ENCODE data around the gene PHF23.

DNA sequence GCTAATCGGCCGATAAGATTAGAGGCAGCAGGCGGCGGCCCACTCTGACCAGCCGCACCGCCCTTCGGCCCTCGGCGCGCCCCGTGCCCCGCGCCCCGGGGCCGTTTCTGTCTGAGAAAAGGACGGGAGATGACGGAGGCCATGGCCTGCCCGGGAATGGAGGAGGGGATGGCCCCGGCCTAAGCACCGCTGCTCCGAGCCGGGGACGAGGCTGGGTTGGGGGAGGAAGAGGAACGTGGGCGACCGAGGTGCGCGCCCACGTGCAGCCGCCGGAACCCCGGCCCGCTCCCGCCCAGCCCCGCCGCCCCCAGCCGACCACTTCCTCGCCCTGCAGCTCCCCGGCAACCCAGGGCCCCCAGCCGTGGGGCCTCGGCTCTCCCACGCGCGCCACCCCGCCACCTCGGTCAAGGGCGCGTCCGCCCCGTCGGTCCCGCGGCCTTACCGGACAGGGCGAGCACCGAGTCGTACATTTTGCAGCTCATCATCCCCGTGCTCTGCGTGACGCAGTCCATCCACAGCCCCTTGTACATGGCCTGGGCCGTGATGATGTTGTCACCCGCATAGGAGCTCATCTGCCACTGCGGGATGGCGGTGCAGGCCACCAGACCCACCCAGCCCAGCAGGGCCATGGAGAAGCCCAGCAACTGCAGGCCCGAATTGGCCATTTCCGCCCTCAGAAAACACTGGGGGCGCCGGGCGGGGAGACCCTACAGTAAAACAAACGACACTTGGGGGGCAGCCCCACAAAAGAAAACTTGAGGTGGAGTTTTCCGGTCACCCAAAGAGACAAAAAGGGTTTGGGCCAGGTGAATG, 22.3 kb upstream of the PHF23 start:
- TF ChIP-seq GATA2 (IDR thresholded peaks at IDR 0.05; ENCODE audit: low read depth, low read length) (no peak), GATA3 (IDR thresholded peaks at IDR 0.05; ENCODE audit: low read depth, low read length) (no peak)
